Spleen (tissue), 11 donors: Measurements from ENCODE around the gene CACNA1C. TPM values are rescaled to one million over a fixed set of nuclear protein-coding genes. Genes with fewer than 3 reads are reported as not detected.

Experiments
- DNase-seq: peaks from one replicate; pipeline ENCODE4 v3.0.0-alpha.2; 2020
- H3K27ac ChIP-seq, 8 donors: fragments of 200-600 bp; sonication (generic) in 7 of 8; 1 replicate in 4 of 8; 2 replicates in 4 of 8; pipeline versions ENCODE4 v1.5.0 to v1.8.0; 2016 to 2021; ENCODE audit warnings: inconsistent platforms in 4 of 8, mild to moderate bottlenecking in 4 of 8, moderate library complexity in 1 of 8
- H3K27me3 ChIP-seq, 7 donors: fragments of 200-600 bp; sonication (generic) in 6 of 7; replicated peaks in 1 of 7; 1 replicate in 4 of 7; 2 replicates in 3 of 7; pipeline versions ENCODE4 v1.5.0 to v1.8.0; 2016 to 2021; ENCODE audit warnings: inconsistent platforms in 3 of 7, mild to moderate bottlenecking in 1 of 7
- H3K36me3 ChIP-seq, 6 donors: fragments of 200-600 bp; sonication (generic) in 5 of 6; 1 replicate in 4 of 6; 2 replicates in 2 of 6; pipeline versions ENCODE4 v1.5.0 to v1.8.0; 2016 to 2021; ENCODE audit warnings: inconsistent platforms in 2 of 6
- H3K4me1 ChIP-seq, 6 donors: fragments of 200-600 bp; sonication (generic) in 5 of 6; 1 replicate in 3 of 6; 2 replicates in 3 of 6; pipeline versions ENCODE4 v1.5.0 to v1.8.0; 2016 to 2021; ENCODE audit warnings: inconsistent platforms in 3 of 6
- H3K4me3 ChIP-seq, 8 donors: fragments of 200-600 bp; sonication (generic) in 7 of 8; 1 replicate in 4 of 8; 2 replicates in 4 of 8; pipeline versions ENCODE4 v1.5.0 to v1.8.0; 2016 to 2021; ENCODE audit warnings: inconsistent platforms in 4 of 8, mild to moderate bottlenecking in 4 of 8, moderate library complexity in 2 of 8
- H3K9me3 ChIP-seq, 8 donors: fragments of 200-600 bp; sonication (generic) in 7 of 8; 1 replicate in 4 of 8; 2 replicates in 4 of 8; pipeline versions ENCODE4 v1.5.0 to v1.8.0; 2016 to 2021; ENCODE audit warnings: inconsistent platforms in 4 of 8
- CTCF ChIP-seq, 11 experiments: fragments of 200-600 bp in 7 of 11; fragments of 450-650 bp in 4 of 11; sonication (generic) in 4 of 11; IDR thresholded peaks in 8 of 11; conservative IDR thresholded peaks in 3 of 11; 1 replicate in 7 of 11; 2 replicates in 4 of 11; pipeline versions ENCODE4 v1.4.0 to v1.8.0; 2016 to 2021; ENCODE audit warnings: antibody characterized with exemption in 11 of 11, inconsistent platforms in 4 of 11, mild to moderate bottlenecking in 1 of 11
- POLR2A ChIP-seq, 3 donors: fragments of 450-650 bp; IDR thresholded peaks; one replicate each; pipeline ENCODE4 v1.5.1; 2017; ENCODE audit warnings: antibody characterized with exemption in 3 of 3, mild to moderate bottlenecking in 1 of 3
- POLR2AphosphoS5 ChIP-seq, 3 donors: sonication (generic); formaldehyde crosslinking; IDR thresholded peaks; one replicate each; pipeline ENCODE4 v1.5.1; 2017; ENCODE audit warnings: antibody characterized with exemption in 3 of 3
- WGBS, 5 donors: extraction: QIAGEN DNeasy Blood & Tissue Kit in 3 of 5; methylation state at CpG; one replicate each; pipeline versions ENCODE4 v1.1.5 to v1.1.7; 2013 to 2018; 5-methylcytosine and 5-hydroxymethylcytosine counted together
- intact Hi-C: fragments of 100-400 bp; cut with DNase I; formaldehyde crosslinking; loops from one replicate; pipeline ENCODE4 v1.15.0; 2023; ENCODE audit warnings: low total_unique reads
- polyA plus RNA-seq, 3 donors: library from polyadenylated mRNA; stranded (reverse); fragments of 200-250 nt; gene quantifications; one replicate each; pipeline ENCODE4 v1.2.1, GENCODE V29; 2013
- total RNA-seq, 7 donors: library from RNA; depleted of rRNA in 3 of 7; stranded (reverse); fragments of >200 nt in 3 of 7; fragmentation: NEBNext Ultra II Directional in 4 of 7; extraction: Animal tissue kit (Norgen Biotek cat#: 25700) in 4 of 7; gene quantifications; one replicate each; pipeline versions ENCODE4 v1.1.0 to v1.2.1, GENCODE V29; 2016 to 2021
- donor health status: healthy with polysubstance abuse.
- donor health status: DM: no; HTN: no; CAD: no; lungs with moderate emphysema.
- donor health status: DM: no; HTN: no; CAD: no.
- donor health status: Bipolar disorder and iron deficiency.
- donor health status: healthy.
- donor health status: DM: no; HTN: no; CAD: no.
- donor health status: DM: yes; HTN: yes; CAD: no.

Gene CACNA1C
- total and polyA plus RNA-seq, 10 donors = 0.67 to 27.6 (median 18.4) TPM

- WGBS, 5 donors = 83 to 96% (median 94%) methylated on average over 4 to 5 of the region's 5 CpGs
- no peaks in the 10 kb centered on the region for H3K36me3 ChIP-seq
- intact Hi-C loops = no loop called here
- H3K4me1 ChIP-seq = peaks cover 0 to 60% (median 17%) of the 10 kb centered on the region in 6 donors
- TF ChIP-seq POLR2AphosphoS5 (IDR thresholded peaks at IDR 0.05) = no peak
- no peak for TF ChIP-seq CTCF (IDR thresholded peaks at IDR 0.05 in 8 of 11, conservative IDR thresholded peaks at IDR 0.05 in 3 of 11)
- TF ChIP-seq POLR2A (IDR thresholded peaks at IDR 0.05) = no peak
- DNase-seq = no peak
- H3K9me3 ChIP-seq = no peaks in the 10 kb centered on the region
- no peak overlapping the region for H3K4me3 ChIP-seq
- H3K27ac ChIP-seq = no peak overlapping the region
- no peaks in the 10 kb centered on the region for H3K27me3 ChIP-seq
These were observed 285.6 kb downstream of the CACNA1C start for GRCh38 chr12:2338381-2338780.

GRCh38 chr12:2338991-2339431, 286.2 kb downstream of the CACNA1C start:
- Histone ChIP-seq H3K27ac (no peak overlapping the region), H3K4me1 (peaks cover 0 to 67% (median 17%) of the 10 kb centered on the region in 6 donors), H3K27me3 (no peaks in the 10 kb centered on the region), H3K4me3 (no peak overlapping the region), H3K36me3 (no peaks in the 10 kb centered on the region), H3K9me3 (no peaks in the 10 kb centered on the region)
- DNase-seq = no peak
- WGBS, 5 donors = 69 to 93% (median 84%) methylated on average over 5 of the region's 5 CpGs
- intact Hi-C loops = no loop called here
- no peak for TF ChIP-seq POLR2A (IDR thresholded peaks at IDR 0.05)
- no peak for TF ChIP-seq CTCF (IDR thresholded peaks at IDR 0.05 in 8 of 11, conservative IDR thresholded peaks at IDR 0.05 in 3 of 11)
- no peak for TF ChIP-seq POLR2AphosphoS5 (IDR thresholded peaks at IDR 0.05)

- no peaks in the 10 kb centered on the region for H3K9me3 ChIP-seq
- H3K4me3 ChIP-seq = no peak overlapping the region
- no peaks in the 10 kb centered on the region for H3K36me3 ChIP-seq
- TF ChIP-seq CTCF (IDR thresholded peaks at IDR 0.05 in 8 of 11, conservative IDR thresholded peaks at IDR 0.05 in 3 of 11) (no peak), POLR2A (IDR thresholded peaks at IDR 0.05) (no peak), POLR2AphosphoS5 (IDR thresholded peaks at IDR 0.05) (no peak)
- H3K27ac ChIP-seq = peak overlapping the region in 3 of 8 donors; percentile 33 to 44 (median 36)
- DNase-seq = no peak
- WGBS, 5 donors = 77 to 88% (median 82%) methylated on average over 15 of the region's 15 CpGs
- peaks cover 0 to 70% (median 12%) of the 10 kb centered on the region in 6 donors for H3K4me1 ChIP-seq
- intact Hi-C loops = no loop called here
- H3K27me3 ChIP-seq = no peaks in the 10 kb centered on the region
These were observed 288.4 kb downstream of the CACNA1C start for GRCh38 chr12:2341051-2341751.

- Histone ChIP-seq H3K9me3 (no peaks in the 10 kb centered on the region), H3K27me3 (peaks cover 0 to 4% (median 0%) of the 10 kb centered on the region in 7 donors), H3K36me3 (no peaks in the 10 kb centered on the region), H3K4me1 (peaks cover 0 to 63% (median 12%) of the 10 kb centered on the region in 6 donors), H3K27ac (peak overlapping the region in 3 of 8 donors; percentile 33 to 44 (median 36)), H3K4me3 (no peak overlapping the region)
- no peak for TF ChIP-seq POLR2A (IDR thresholded peaks at IDR 0.05)
- intact Hi-C loops = no loop called here
- WGBS, 5 donors = 38 to 76% (median 60%) methylated on average over 7 of the region's 7 CpGs
- no peak for DNase-seq
These were observed 289.1 kb downstream of the CACNA1C start for GRCh38 chr12:2341871-2342270.
